GM18502 (cell line): ENCODE results near the gene GLRA1.
"Not testable (repeated sequence)": the region's sequence is repeated elsewhere in the genome, so short reads cannot be mapped to it uniquely, and the experiment has no call there.

Experiments used
- ATAC-seq: cut with Tn5 transposase; IDR thresholded peaks from one replicate; pipeline ENCODE4 v1.9.1; 2021; ENCODE audit warnings: mild to moderate bottlenecking; ENCODE audit not compliant: unreplicated experiment, poor library complexity

GLRA1 gene

GRCh38 chr5:151825445-151825844, 99.2 kb downstream of the GLRA1 start:
- peak; percentile 80 for ATAC-seq

GRCh38 chr5:151822141-151822540, 102.5 kb downstream of the GLRA1 start:
- no peak for ATAC-seq

DNA sequence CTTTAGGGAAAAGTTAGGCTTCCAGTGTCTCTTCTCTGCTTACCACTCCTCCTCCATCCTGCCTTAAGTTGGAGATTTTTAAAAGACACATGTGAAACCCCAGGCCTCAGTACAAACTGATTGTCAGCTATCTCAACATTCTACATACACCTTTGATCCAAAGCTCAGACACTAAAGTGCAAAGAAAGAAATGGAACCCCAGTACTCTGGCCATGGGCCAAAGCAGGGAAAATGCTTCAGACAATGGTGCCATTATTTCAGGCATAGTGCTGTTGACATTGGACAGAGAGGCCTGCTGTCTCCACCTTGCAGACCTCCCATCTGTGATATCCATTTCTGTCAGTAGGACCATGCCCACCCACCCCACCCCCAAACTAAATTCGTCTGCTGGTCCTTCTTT, 103.7 kb downstream of the GLRA1 start:
- ATAC-seq = no peak

DNA sequence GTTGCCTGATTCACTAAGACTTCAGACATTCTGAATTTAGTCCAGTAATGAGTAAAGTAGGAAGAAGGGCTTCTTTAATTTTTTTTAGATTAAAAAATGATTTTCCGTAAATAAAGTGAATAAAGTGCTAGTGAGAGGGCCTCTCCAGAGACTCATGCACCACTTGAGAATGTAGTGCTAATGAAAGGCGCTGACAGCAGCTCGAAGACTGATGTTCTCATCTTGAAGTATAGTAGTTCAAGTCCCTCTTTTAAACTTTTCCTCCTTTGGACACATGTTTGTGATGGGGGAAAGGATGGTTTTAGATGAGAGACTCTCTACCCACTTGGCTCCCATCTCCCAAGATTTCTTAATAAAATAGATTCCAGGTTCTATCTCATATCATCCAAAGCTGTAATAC, 104.4 kb downstream of the GLRA1 start:
- ATAC-seq = no peak

- ATAC-seq = no peak
These were observed 104.8 kb downstream of the GLRA1 start for GRCh38 chr5:151819830-151820229.

DNA sequence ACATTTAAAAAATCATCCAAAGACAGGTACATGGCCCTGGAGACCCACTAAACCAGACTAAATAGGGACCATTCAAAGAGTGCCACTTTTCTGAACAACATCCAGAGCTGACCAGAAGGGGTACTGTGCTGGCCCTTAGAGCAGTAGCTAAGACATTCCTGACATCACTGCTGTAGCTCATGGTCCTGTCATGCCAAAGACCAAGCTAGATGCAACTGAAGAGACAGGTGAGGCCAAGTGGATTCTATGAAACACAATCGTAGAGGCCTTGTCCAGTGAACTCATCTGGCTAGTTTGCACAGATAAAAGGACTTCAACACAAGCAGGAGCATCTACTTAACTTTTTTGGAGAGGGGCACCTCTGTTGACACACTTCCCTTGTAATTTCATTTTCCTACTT, 109.6 kb downstream of the GLRA1 start:
- ATAC-seq = no peak

DNA sequence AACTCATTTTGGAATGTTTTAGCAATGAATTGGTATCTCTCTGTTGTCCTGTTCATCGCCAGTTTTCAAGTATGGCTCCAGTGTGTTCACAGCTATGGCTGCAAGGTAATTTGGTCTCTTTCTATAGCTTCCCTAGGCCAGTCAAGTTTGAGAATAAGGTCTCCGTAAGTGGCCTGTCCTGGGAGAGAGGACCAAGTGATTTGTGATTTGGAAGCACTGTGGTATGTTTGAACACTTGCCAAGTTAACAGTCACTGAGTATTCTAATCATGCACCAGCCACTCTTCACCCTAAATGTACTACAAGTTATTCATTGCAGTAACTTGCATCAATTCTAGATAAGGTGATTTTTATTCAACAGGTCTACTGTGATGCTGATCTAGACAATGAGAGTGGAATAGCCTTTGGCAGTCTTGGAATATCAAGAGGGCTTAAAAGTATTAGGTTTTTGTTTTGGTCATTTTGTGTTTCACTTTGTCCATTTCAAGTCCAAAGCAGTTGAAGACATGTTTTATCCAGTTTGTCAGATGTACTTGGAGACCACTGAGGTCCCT, 111.8 kb downstream of the GLRA1 start:
- no peak for ATAC-seq

DNA sequence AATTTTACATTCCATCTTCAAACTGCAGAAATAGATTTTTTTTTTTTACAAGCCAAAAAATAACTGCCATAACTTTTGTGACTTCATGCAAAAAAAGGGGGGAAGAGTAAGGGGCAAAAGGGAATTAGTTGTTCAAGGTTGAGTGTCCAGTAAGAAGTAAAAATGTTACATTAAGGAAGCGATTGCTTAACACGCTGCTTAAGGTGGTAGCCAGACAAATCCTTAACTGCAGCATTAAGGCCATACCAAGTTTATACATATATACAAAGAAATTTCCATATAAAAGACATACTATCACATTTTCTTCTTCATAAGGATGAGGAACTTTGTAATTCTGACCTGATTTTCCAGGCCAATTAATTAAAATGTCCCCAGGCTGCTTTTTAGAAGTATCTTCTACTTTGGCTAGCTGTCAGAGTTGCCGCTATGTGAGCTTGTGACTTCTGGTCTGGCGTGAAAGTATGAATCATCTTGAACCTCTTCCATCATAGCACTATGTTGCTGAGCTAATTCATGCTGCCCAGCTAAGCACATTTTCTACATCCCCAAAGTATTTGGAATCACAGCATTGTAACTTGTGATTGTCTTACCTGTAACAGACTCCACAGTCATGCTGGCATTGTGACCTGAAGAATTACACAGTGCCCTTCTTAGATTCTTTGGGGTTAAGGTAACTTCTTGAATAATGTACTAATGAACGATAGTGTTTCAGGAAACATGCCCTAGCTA, 112.9 kb downstream of the GLRA1 start:
- no peak for ATAC-seq

DNA sequence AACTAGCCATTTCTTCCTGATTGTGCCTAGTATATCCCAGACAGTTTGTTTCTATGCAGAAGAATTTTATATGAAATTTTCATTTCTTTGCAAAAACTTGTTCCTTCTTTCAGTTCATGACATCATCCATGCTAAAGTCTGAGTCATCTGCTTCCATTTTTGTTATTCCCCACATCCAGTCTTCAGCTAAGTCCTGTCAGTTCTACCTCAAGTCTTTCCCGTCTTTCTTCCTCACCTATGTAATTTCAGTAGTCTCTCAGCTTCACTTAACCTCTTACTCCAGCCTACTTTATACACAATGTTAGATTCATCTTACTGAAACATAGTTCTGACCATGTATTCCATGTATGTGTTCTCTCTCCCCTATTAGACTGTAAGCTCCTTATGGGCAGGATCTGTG, 113.8 kb downstream of the GLRA1 start:
- ATAC-seq = peak; percentile 17

DNA sequence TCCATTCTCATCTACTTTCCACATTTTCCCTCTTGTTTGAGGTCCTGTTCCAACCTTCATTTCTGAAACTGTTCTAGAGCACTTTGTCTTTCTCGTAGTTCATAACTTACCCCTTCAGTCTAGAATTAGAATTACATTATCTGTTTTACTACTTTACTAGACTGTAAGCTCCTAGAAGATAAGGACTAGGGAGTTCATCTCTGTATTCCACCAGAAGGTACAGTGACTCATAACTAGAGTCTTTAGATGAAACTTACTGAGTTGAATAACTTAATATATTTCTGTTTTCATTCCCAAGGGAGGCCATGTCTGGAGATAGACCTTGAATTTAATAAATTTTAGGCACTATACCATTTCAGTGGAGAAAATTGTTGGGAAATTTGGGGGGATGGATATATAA, 114.2 kb downstream of the GLRA1 start:
- peak; percentile 51 for ATAC-seq

GRCh38 chr5:151808451-151809169, 116.0 kb downstream of the GLRA1 start:
- no peak for ATAC-seq

GRCh38 chr5:151805414-151806223, 119.0 kb downstream of the GLRA1 start:
- no peak for ATAC-seq

GRCh38 chr5:151800532-151800931, 124.1 kb downstream of the GLRA1 start:
- ATAC-seq = no peak

- ATAC-seq = no peak
These were observed 125.2 kb downstream of the GLRA1 start for GRCh38 chr5:151799407-151799806.

DNA sequence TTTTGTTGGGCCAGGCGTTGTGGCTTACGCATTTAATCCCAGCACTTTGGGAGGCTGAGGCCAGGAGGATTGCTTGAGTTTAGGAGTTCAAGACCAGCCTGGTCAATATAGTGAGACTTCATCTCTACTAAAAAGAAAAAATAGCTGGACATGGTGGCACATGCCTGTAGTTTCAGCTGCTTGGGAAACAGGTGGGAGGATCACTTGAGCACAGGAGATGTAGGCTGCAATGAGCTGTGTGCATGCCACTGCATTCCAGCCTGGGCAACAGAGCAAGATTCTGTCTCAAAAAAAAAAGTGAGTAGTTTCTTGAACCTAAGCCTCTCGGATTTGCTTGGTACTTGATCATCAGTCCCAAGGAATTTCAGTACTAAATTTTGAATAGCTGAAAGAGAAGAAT, 126.0 kb downstream of the GLRA1 start:
- ATAC-seq = no peak

DNA sequence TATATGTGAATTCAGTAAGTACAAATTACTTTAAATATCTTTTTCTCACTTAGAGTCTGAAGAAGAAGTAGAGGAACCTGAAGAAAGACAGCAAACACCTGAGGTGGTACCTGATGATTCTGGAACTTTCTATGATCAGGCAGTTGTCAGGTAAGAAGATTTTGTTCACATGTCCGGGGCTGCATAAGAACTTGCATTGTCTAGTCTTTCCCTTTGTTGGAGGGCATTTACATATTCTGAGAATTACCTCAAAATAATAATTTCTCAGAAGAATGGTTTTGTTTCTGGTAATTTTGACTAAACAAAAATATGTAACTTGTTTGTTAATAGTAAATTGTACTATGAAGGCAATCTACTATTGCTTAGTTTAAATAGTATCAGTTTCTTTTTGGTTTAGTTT, 129.2 kb downstream of the GLRA1 start:
- no peak for ATAC-seq

GRCh38 chr5:151793358-151793757, 131.3 kb downstream of the GLRA1 start:
- ATAC-seq = no peak

DNA sequence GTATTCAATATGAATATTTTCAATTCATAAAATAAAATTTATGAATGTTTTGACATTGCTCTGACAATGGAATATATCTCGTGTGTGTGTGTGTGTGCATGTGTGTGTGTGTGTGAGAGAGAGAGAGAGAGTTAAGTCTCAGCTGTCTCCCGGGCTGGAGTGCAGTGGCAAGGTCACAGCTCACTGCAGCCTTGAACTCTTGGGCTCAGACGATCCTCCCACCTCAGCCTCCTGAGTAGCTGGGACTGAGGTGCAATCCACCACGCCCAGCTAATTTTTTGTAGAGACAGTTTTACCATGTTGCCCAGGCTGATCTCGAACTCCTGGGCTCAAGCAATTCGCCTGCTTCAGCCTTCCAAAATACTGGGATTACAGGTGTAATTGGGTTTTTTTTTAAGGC, 136.8 kb downstream of the GLRA1 start:
- ATAC-seq = no peak

DNA sequence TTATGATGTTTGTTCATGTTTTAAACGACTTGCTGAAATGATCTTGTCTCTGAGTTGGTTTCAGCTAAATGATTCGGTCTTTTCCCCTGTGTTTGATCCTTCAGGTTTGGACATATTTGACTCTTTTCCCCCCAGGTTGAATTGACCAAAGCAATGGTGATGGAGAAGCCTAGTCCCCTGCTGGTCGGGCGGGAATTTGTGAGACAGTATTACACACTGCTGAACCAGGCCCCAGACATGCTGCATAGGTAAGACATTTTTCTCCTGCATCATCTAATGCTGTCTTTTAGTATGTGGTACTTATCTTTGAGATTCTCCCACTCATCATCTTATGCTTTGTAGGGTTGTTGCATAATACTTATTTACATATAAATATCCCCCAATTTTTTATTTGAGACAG, 138.2 kb downstream of the GLRA1 start:
- ATAC-seq = no peak

DNA sequence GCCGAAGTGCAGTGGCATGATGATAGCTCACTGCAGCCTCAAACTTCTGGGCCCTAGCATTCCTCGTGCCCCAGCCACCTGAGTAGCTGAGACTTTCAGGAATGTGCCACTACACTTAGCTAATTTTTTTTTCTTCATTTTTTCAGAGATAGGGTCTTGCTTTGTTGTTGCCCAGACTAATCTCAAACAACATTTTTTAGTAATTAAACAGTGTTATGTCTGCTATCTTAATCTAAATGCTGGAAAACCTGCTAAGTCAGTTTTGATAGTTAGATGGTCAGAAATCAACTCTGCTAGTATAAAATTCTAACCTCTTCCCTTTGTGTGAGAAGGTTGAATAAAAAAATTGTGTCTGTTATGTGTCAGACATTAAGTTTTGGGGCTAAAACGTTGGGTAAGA, 140.5 kb downstream of the GLRA1 start:
- ATAC-seq = no peak

GRCh38 chr5:151783664-151784063, 141.0 kb downstream of the GLRA1 start:
- ATAC-seq = not testable (repeated sequence)
